SK-N-SH treated with all-trans-retinoic acid at 6 μM for 48 hours (cell line): ENCODE results near the gene ZNF260.

Experiments used
- ATAC-seq: fragments of 200-7000 bp; cut with Tn5 transposase; 3 replicates; pipeline ENCODE4 v1.9.1; 2020; ENCODE audit warnings: mild to moderate bottlenecking, moderate library complexity
- ARNTL ChIP-seq: fragments of 450-650 bp; formaldehyde crosslinking; IDR thresholded peaks from 2 replicates; pipeline ENCODE4 v1.5.0; 2020; ENCODE audit warnings: low read depth, mild to moderate bottlenecking, moderate library complexity, borderline replicate concordance
- BACH2 ChIP-seq: fragments of 250-450 bp; sonication (Bioruptor Pico); IDR thresholded peaks from 2 replicates; pipeline ENCODE4 v1.9.0; 2021; ENCODE audit warnings: mild to moderate bottlenecking, borderline replicate concordance
- CSDC2 ChIP-seq: fragments of 250-450 bp; sonication (Bioruptor Pico); IDR thresholded peaks from 2 replicates; pipeline ENCODE4 v1.5.0; 2020; ENCODE audit warnings: mild to moderate bottlenecking, moderate library complexity
- ESRRG ChIP-seq: fragments of 250-450 bp; sonication (Bioruptor Pico); IDR thresholded peaks from 2 replicates; pipeline ENCODE4 v1.6.1; 2021; ENCODE audit warnings: mild to moderate bottlenecking
- GLIS3 ChIP-seq: fragments of 250-450 bp; sonication (Bioruptor Pico); IDR thresholded peaks from 2 replicates; pipeline ENCODE4 v1.5.0; 2020; ENCODE audit warnings: mild to moderate bottlenecking, moderate library complexity
- PATZ1 ChIP-seq: fragments of 250-450 bp; sonication (Bioruptor Pico); IDR thresholded peaks from 2 replicates; pipeline ENCODE4 v1.8.0; 2020; ENCODE audit warnings: mild to moderate bottlenecking, moderate library complexity, borderline replicate concordance
- RARB ChIP-seq: fragments of 250-450 bp; sonication (Bioruptor Pico); IDR thresholded peaks from 2 replicates; pipeline ENCODE4 v1.8.0; 2021; ENCODE audit warnings: mild to moderate bottlenecking, moderate library complexity
- SNAI2 ChIP-seq: fragments of 250-450 bp; sonication (Bioruptor Pico); IDR thresholded peaks from 2 replicates; pipeline ENCODE4 v1.5.0; 2020; ENCODE audit warnings: mild to moderate bottlenecking, moderate library complexity
- TOX ChIP-seq: fragments of 250-450 bp; sonication (Bioruptor Pico); IDR thresholded peaks from 2 replicates; pipeline ENCODE4 v1.8.0; 2021; ENCODE audit warnings: mild to moderate bottlenecking, moderate library complexity, borderline replicate concordance
- TSHZ2 ChIP-seq: fragments of 250-450 bp; sonication (Bioruptor Pico); IDR thresholded peaks from 2 replicates; pipeline ENCODE4 v1.5.0; 2020; ENCODE audit warnings: mild to moderate bottlenecking, moderate library complexity
- ZC3H10 ChIP-seq: fragments of 250-450 bp; sonication (Bioruptor Pico); IDR thresholded peaks from 2 replicates; pipeline ENCODE4 v1.5.1; 2021; ENCODE audit warnings: mild to moderate bottlenecking, moderate library complexity
- ZNF8 ChIP-seq: fragments of 450-650 bp; formaldehyde crosslinking; IDR thresholded peaks from 2 replicates; pipeline ENCODE4 v1.5.0; 2020; ENCODE audit warnings: mild to moderate bottlenecking, moderate library complexity

Gene ZNF260

GRCh38 chr19:36482876-36483275 is 45.2 kb downstream of the ZNF260 start:
- TF ChIP-seq ESRRG (no peak), RARB (CRISPR knock-in tag) (no peak), ZNF8 (CRISPR knock-in tag) (no peak), BACH2 (no peak), GLIS3 (CRISPR knock-in tag) (no peak), CSDC2 (no peak), ZC3H10 (CRISPR knock-in tag) (no peak), TSHZ2 (CRISPR knock-in tag) (no peak), SNAI2 (no peak), ARNTL (CRISPR knock-in tag) (no peak), PATZ1 (no peak), TOX (CRISPR knock-in tag) (no peak)
- TF ChIP-seq, all 23 proteins: peak for 0
- no peak for ATAC-seq
